OCI-LY1 (cell line): ENCODE results near the gene SIVA1.

Experiments used
- CTCF ChIP-seq: fragments of 200-600 bp; sonication (generic), shearing (Covaris generic); IDR thresholded peaks from 2 replicates; pipeline ENCODE4 v1.5.1; 2017; ENCODE audit warnings: mild to moderate bottlenecking, antibody characterized with exemption, low read length, moderate library complexity, mixed read lengths
- EZH2 ChIP-seq: fragments of 200-600 bp; sonication (generic), shearing (Covaris generic); IDR thresholded peaks from 2 replicates; pipeline ENCODE4 v1.8.0; 2017; ENCODE audit warnings: borderline replicate concordance, mixed run types, mild to moderate bottlenecking, antibody characterized with exemption, low read length, moderate library complexity, mixed read lengths

- no peak for TF ChIP-seq CTCF
- no peak for TF ChIP-seq EZH2
Measured at GRCh38 chr14:104752423-104752734, 568 bp upstream of the SIVA1 start.
